Effector memory CD4-positive, alpha-beta T cell (primary cell): ENCODE data around the gene EIF2B1.
"Not testable (repeated sequence)": the region's sequence is repeated elsewhere in the genome, so short reads cannot be mapped to it uniquely, and the experiment has no call there.

ENCODE experiments used
- DNase-seq, 3 donors: peaks; one replicate each; pipeline ENCODE4 v3.0.0-alpha.2; 2020
- H3K27ac ChIP-seq: 2 replicates; pipeline ENCODE4 v1.7.0; 2013; ENCODE audit warnings: mild to moderate bottlenecking, low read length, moderate library complexity; ENCODE audit not compliant: insufficient read depth, poor library complexity, severe bottlenecking
- H3K27me3 ChIP-seq: replicated peaks from 2 replicates; pipeline ENCODE4 v1.7.0; 2013; ENCODE audit warnings: mild to moderate bottlenecking, low read length; ENCODE audit not compliant: insufficient read depth, control insufficient read depth, poor library complexity, severe bottlenecking
- H3K36me3 ChIP-seq: 2 replicates; pipeline ENCODE4 v1.7.0; 2013; ENCODE audit warnings: mild to moderate bottlenecking, low read length, moderate library complexity; ENCODE audit not compliant: control insufficient read depth, insufficient read depth
- H3K4me1 ChIP-seq: 2 replicates; pipeline ENCODE4 v1.7.0; 2013; ENCODE audit warnings: low read length, mild to moderate bottlenecking; ENCODE audit not compliant: control insufficient read depth, insufficient read depth, poor library complexity, severe bottlenecking
- H3K4me3 ChIP-seq: 2 replicates; pipeline ENCODE4 v1.7.0; 2013; ENCODE audit warnings: low read length, low read depth, mild to moderate bottlenecking; ENCODE audit not compliant: insufficient read depth, poor library complexity, severe bottlenecking
- H3K9me3 ChIP-seq: 2 replicates; pipeline ENCODE4 v1.7.0; 2013; ENCODE audit warnings: mild to moderate bottlenecking, low read length, moderate library complexity; ENCODE audit not compliant: control insufficient read depth

Gene EIF2B1

DNA sequence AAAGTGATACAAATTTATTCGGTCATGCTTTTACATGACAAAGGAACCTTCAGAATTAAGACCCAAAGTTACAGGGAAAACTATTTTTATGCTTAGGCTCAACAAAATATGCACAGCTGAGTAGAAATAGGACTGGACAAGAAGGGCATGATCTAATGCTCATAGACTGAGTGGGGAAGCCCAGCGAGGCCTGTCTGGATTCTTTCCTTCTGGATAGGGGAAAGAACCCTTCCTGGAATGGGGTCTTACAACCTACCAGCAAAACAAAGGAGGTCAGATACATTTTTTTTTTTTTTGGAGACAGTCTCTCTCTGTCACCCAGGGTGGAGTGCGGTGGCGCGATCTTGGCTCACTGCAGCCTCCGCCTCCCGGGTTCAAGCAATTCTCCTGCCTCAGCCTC, 33.8 kb downstream of the EIF2B1 start:
- Histone ChIP-seq H3K36me3 (peaks cover 31% of the 10 kb centered on the region), H3K4me3 (no peak overlapping the region)

DNA sequence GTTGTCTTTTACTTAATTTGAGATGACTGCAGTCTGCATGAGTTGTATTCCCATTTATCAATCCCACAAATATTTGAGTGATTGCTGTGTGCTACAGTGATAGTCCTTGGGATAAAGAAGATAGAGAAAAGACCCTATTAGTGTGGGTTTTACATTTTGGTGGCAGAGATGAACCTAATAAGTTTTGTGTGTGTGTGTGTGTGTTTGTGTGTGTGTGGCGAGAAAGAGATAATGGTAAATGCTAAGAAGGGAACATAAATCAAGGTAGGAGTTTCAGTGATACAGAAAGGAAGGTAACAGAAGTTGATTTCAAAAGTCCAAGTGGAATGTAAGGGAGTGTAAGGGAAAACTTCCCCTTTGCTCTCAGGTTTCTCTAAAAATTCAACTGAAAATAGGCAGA, 34.2 kb downstream of the EIF2B1 start:
- no peak for DNase-seq
- Histone ChIP-seq H3K27ac (no peak overlapping the region), H3K36me3 (peaks cover 32% of the 10 kb centered on the region), H3K4me1 (peaks cover 9% of the 10 kb centered on the region), H3K9me3 (no peaks in the 10 kb centered on the region), H3K4me3 (no peak overlapping the region), H3K27me3 (no peaks in the 10 kb centered on the region)

More for the DNA sequence above, 33.8 kb downstream of the EIF2B1 start:
- peaks cover 9% of the 10 kb centered on the region for H3K4me1 ChIP-seq
- no peak overlapping the region for H3K27ac ChIP-seq
- no peaks in the 10 kb centered on the region for H3K9me3 ChIP-seq
- H3K27me3 ChIP-seq = no peaks in the 10 kb centered on the region
- no peak for DNase-seq

DNA sequence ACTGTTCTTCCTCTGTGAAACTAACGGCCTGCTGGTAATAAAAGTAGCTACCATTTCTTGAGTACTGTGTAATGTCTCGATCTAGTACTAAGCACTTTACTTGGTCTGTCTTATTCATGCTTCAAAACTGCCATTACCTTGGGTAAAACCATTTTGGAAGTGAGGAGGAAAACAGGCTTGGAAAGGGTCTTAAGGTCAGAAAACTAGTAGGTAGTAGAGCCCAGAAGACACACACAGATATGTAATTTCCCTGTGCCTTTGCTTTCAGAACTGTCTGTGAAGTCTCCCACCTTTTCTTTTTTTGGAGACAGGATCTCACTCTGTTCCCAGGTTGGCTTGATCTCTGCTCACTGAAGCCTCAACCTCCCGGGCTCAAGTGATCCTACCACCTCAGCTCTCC, 35.0 kb downstream of the EIF2B1 start:
- peaks cover 9% of the 10 kb centered on the region for H3K4me1 ChIP-seq
- no peak for DNase-seq
- H3K27ac ChIP-seq = no peak overlapping the region
- H3K36me3 ChIP-seq = peaks cover 34% of the 10 kb centered on the region
- no peak overlapping the region for H3K4me3 ChIP-seq
- no peaks in the 10 kb centered on the region for H3K27me3 ChIP-seq
- no peaks in the 10 kb centered on the region for H3K9me3 ChIP-seq

DNA sequence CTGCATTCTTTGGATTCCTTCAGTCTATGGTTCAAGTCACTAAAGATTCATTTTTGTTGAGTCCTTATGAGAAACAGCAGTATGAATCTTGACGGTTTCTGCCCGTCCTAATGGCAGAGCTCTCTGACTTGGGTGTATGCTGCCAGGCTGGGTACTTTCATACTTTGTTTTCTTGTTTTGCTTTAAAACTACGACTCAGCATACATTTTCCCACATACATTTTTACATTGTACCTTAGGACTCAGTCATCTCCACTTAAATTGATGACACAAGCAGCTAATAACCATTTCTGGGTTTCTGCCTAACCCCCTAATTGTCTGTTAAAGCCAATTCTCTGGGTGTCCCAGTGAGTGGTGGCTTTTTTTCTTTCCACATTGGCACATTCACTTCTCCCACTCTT, 36.4 kb downstream of the EIF2B1 start:
- Histone ChIP-seq H3K36me3 (peaks cover 47% of the 10 kb centered on the region), H3K4me1 (no peaks in the 10 kb centered on the region), H3K27me3 (no peaks in the 10 kb centered on the region), H3K9me3 (no peaks in the 10 kb centered on the region), H3K4me3 (no peak overlapping the region), H3K27ac (no peak overlapping the region)
- no peak for DNase-seq

DNA sequence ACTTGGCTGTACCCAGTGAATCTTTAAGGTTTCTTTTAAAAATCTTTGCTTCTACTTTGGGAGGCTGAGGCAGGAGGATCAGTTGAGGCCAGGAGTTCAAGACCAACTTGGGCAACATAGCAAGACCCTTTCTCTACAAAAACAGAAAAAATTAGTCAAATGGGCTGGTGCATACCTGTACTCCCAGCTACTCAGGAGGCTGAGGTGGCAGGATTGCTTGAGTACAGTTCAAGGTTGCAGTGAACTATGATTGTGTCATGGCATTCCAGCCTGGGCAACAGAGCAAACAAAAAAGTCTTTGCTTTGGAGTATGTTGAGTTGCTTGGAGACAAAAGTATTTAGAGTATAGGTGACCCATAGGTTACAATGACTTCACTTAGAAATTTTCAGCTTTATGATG, 37.8 kb downstream of the EIF2B1 start:
- peaks cover 53% of the 10 kb centered on the region for H3K36me3 ChIP-seq
- no peaks in the 10 kb centered on the region for H3K27me3 ChIP-seq

DNA sequence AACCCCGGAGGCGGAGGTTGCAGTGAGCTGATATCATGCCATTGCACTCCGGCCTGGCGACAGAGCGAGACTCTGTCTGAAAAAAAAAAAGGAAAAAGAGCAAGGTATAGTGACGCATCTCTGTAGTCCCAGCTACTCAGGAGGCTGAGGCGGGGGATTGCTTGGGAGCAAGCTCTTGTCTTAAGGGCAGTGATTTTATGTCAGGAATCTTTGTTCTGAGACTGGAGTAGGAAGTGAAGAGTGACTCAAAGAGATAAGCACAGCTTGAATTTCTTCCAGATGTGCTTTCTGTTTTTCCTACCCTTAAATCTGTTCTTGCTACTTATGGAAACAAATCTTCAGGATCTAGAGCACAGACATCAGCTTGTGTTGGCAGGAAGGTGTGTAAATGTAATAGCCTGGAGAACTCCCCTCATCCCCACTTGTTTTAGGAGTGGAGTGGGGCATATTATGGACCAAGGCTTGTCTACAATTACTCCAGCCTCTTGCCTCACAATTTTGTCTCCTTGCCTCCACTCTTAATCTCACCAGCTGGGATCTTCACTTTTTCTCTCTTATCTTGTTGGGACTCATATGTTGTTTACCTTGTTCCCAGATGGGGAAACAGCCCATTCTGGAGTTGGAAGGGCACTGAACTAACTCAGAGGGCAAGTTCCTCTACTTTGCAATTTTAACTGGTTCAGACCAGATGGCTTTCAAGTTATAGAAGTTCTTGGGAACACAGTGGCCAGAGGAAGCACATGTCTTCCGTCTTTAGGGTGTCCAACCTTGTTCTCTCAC, 41.6 kb downstream of the EIF2B1 start:
- no peaks in the 10 kb centered on the region for H3K27me3 ChIP-seq
- no peaks in the 10 kb centered on the region for H3K9me3 ChIP-seq
- peaks cover 63% of the 10 kb centered on the region for H3K36me3 ChIP-seq
- H3K4me3 ChIP-seq = no peak overlapping the region
- H3K27ac ChIP-seq = no peak overlapping the region
- no peak for DNase-seq
- H3K4me1 ChIP-seq = peaks cover 12% of the 10 kb centered on the region

More for the DNA sequence above, 37.8 kb downstream of the EIF2B1 start:
- H3K27ac ChIP-seq = no peak overlapping the region
- DNase-seq = no peak
- H3K9me3 ChIP-seq = no peaks in the 10 kb centered on the region
- no peak overlapping the region for H3K4me3 ChIP-seq
- no peaks in the 10 kb centered on the region for H3K4me1 ChIP-seq

DNA sequence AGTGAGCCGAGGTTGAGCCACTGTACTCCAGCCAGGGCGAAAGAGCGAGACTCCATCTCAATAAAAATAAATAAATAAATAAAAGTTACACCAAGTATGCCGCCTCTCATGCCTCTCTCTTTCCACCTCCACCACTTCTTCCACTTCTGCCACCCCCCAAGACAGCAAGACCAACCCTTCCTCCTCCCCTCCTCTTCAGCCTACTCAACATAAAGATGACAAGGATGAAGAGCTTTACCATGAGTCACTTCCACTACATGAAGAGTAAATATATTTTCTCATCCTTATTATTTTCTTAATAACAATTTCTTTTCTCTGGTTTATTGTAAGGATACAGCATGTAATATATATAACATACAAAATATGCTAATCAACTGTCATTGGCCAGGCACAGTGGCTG, 52.7 kb downstream of the EIF2B1 start:
- DNase-seq = no peak
- no peaks in the 10 kb centered on the region for H3K36me3 ChIP-seq
- no peak overlapping the region for H3K27ac ChIP-seq
- peaks cover 18% of the 10 kb centered on the region for H3K4me1 ChIP-seq
- no peak overlapping the region for H3K4me3 ChIP-seq
- H3K27me3 ChIP-seq = no peaks in the 10 kb centered on the region
- no peaks in the 10 kb centered on the region for H3K9me3 ChIP-seq

DNA sequence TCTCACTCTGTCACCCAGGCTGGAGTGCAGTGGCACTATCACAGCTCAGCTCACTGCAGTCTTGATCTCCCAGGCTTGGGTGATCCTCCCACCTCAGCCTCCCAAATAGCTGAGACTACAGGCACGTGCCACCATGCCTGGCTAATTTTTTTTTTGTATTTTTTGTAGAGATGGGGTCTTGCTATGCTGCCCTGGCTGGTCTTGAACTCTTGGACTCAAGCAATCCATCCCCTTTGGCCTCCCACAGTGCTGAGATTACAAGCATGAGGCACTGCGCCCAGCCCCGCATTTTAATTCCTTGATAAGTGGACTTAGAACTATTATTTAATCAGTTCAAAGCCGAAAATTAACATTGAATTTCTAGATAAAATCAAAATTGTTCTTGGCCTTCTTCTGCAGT, 54.7 kb downstream of the EIF2B1 start:
- not testable (repeated sequence) for H3K36me3 ChIP-seq, DNase-seq, H3K27ac ChIP-seq, H3K4me1 ChIP-seq, H3K27me3 ChIP-seq, H3K9me3 ChIP-seq, H3K4me3 ChIP-seq

DNA sequence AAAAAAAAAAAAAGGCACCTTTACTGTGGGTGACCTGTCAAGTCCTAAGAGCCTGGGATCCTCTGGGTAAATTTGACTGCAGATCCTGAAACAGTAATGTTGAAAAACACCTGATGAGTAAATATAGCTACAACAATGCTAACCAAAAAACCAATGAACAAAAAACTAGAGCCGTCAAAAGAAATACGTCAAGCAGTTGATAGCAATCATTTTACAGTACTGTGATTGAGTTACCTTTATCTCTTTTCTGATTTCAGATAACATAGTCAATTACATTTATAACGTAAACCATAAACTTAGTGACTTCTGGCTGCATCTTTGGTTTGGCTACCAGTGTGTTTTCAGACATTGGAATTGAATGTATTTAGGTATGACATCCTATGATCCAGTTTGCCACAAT, 55.2 kb downstream of the EIF2B1 start:
- no peak for DNase-seq
- Histone ChIP-seq H3K36me3 (no peaks in the 10 kb centered on the region), H3K4me3 (no peak overlapping the region), H3K27me3 (no peaks in the 10 kb centered on the region), H3K27ac (no peak overlapping the region), H3K4me1 (peaks cover 8% of the 10 kb centered on the region), H3K9me3 (no peaks in the 10 kb centered on the region)

DNA sequence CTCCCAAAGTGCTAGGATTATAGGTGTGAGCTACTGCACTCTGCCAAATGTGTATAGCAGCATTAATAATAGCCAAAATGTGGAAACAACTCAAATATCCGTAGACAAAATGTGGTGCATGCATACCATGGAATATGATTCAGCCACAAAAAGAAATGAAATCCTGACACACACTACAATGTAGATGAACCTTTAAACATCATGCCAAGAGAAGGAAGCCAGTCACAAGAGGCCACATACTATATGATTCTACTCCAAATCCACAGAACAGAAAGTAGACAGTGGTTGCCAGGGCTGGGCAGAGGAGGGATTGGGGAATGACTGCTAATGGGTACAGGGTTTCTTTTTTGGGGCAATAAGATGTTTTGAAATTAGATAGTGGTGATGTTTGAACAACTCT, 56.9 kb downstream of the EIF2B1 start:
- DNase-seq = no peak

More for the DNA sequence above, 56.9 kb downstream of the EIF2B1 start:
- Histone ChIP-seq H3K4me3 (no peak overlapping the region), H3K27me3 (no peaks in the 10 kb centered on the region), H3K36me3 (no peaks in the 10 kb centered on the region), H3K27ac (no peak overlapping the region), H3K9me3 (no peaks in the 10 kb centered on the region), H3K4me1 (no peaks in the 10 kb centered on the region)
